GF-D8 (cell line): ENCODE results near the gene ZFHX3.
A peak's percentile ranks its signal among the peaks of the same experiment; 100 is the strongest.

Experiments used
- DNase-seq: peaks from one replicate; lab custom pipeline; 2025; lab: John Stamatoyannopoulos, UW

Gene ZFHX3

DNA sequence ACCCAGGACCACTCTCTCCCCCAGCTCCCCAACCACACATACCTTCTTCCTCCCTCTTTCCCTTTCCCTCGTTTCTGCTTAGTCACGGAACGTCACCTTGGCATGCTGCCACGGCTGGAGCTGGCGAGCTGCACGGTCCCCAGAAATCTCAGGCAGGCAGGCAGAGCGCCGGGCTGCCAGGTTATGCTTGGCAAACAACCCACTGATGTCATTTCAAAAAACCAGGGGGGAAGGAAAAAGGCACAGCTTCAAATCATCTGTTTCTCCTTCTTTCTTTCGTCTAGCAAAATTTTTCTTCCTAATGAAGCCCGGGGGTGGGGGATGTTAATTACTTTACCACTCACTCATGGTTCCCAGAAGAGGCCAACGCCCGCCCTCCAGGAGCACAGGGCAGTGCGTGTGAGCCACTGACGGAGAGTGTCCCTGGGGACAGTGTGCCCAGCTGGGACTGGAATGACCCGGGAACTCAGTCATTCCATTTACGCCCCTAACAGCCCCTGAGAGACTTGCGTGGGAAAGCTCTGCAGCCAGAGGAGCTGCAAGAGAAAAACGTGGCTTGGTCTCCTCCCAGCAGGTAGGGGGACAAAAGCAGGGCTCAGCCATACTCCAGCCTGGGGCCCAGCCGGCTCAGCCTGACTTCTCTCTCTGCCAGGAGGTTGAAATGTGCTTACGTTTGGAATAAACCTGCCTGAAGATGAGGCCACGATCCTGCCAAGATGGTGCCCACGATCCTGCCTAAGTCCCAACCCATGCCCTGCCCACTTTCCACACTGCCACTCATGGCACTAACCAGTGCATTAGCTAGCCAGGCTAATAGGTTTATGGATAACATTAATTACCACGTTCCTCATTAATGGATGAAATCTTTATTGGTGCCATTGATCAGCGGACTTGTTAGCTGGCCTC is 198.9 kb downstream of the ZFHX3 start:
- DNase-seq, result peak; percentile 9

DNA sequence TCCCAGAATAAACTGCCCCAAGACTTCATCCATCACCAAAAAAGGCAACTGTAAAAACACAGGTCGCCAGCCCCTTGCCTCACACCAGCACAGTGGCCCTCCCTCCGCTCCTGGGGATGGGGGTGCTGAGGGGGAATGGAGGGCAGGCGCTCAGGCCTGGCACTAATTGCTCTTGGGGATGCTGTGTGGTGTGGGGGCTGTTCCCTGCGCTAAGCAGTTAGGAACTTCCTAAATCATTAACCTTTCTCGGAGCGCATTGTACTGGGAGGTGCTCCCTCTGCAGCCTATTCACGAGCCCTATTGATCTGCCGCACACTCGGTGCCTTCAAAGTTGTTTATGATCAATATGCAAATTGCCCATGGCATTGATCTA is 199.9 kb downstream of the ZFHX3 start:
- no peak for DNase-seq

DNA sequence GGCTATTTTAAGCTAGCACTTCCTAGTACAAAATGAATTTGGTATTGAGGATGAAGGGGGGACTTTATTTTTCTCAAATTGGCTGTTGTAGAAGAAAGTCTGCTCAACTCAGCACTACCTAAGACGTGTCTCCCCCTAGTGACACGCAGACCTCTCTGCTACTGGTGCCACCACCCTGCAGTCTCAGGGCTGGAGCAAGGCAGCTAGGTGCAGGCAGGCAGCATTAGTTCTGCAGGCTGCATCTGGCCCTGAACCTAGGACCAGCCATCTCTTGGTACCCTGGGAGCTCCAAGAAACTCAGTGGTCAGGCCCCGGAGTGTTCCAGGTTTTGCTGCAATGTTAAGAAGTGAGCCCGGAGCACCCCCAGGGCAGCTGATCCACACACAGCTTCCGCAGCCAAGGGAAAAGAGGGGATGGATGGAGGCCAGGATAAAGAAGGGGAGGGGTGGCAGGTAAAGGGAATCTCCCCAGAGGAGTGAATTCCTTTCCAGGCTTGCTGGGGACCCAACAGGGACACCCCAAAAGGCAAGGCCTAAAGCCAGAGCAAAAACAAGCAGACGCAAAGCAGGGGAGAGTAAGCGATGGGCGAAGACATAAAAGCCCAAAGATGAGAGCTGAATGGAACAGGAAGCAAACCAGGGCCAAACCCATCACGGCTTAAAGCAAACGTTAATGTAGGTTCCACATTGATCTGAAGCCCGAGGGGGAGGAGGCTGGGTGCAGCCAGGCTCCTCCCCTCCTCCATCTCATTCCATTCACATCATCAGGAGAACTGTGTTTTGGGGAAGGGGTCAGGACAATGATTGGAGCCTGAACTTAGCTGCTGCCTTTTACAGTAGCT is 200.5 kb downstream of the ZFHX3 start:
- DNase-seq, result peak; percentile 18

DNA sequence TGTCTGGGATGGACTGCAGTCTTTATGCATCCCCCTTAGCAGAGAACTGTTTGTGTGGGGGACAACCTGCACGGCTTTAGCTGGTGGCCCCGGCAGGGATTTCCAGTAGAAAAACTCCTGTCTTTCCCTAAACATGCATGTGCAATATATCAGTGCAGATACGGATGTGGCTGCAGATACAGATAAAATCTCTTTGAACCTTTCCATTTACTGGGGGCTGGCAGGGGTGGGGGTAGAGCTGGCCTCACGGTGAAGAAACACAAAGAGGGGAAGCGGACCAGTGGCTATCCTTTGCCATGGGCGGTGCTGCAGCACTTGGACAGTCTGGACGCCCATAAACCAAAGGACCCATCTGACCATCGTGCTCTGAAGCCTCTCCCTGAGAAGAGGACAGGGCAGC is 201.3 kb downstream of the ZFHX3 start:
- DNase-seq, result no peak

DNA sequence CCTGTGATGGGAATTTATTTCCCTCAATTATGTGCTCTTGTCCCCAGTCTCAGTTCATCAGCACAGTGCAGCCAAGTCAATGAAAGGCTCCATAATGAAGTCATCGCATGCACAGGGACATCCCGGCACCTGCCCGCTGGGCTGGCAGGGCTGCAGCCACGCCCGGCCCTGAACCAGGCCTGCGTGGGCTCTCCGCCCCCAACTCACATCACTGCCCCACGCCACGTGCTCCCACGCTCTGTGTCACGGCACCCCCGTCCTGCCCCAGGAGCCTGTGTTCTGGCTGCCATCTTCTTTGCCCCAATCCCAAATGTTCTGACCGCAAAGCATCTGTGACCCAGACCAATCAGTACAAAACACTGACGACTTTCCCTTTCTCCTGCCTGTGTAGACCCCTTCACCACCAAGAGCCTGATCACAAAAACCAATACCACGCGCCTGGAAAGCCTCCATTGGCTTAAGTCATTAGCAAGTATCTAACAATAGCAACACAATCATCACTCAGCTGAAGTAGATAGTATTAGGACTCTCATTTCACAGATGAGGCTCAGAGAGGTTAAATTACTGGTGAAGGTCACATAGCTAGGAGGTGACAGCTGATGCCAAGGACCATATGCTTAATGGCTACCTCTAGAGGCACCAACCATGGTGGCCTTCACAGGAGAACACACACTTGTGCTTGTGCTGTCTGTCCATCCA is 202.5 kb downstream of the ZFHX3 start:
- no peak for DNase-seq

DNA sequence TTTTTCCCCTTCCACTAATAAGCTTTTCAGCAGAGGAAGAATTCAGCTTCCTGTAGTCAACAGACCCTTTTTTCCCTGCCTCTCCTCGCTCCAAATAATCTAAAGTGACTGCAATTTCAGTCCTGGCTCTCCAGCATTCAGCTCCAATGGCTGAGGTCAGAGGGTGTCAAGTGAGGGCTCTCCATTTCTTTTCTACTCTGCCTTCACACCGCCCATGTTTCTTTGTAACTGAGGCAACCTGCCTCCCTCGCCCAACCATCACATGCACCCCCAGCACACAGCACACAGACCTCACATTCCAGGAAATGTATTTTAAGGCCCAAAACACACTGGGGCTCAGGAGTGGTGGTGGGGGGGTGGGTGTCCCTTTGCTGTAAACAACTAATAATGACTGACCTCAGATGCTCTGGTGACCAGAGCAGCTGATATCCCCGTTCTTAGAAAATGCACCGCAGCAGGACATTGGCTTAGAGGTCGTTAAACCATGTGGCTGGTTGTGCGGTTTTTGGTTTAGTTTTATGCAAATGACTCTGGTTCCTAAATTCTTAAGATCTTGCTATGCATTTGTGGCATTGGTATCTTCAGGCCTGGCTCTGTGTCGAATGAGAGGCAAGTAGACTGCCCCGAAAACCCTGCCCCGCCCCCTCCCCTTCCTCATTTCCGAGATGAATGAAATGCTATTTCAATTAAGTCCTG is 203.6 kb downstream of the ZFHX3 start:
- DNase-seq, result peak; percentile 62

DNA sequence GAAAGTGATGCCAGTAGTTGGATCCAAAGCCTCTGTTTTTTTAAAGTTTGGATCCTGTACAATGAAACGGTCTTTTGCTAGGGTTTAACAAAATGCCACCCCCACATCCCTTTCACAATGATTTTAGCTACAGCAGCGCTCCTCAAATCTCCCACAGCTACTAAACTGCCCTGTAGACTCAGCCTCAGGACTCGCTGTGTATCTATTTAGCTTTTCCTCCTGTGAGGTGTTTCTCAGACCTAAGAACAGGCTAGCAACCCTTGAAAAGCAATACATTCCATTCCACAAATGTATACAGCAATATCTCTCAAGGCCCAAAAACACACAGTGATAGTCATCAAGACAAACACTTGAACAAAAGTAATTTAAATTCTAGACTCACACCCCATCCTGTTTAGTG is 206.4 kb downstream of the ZFHX3 start:
- DNase-seq, result no peak

DNA sequence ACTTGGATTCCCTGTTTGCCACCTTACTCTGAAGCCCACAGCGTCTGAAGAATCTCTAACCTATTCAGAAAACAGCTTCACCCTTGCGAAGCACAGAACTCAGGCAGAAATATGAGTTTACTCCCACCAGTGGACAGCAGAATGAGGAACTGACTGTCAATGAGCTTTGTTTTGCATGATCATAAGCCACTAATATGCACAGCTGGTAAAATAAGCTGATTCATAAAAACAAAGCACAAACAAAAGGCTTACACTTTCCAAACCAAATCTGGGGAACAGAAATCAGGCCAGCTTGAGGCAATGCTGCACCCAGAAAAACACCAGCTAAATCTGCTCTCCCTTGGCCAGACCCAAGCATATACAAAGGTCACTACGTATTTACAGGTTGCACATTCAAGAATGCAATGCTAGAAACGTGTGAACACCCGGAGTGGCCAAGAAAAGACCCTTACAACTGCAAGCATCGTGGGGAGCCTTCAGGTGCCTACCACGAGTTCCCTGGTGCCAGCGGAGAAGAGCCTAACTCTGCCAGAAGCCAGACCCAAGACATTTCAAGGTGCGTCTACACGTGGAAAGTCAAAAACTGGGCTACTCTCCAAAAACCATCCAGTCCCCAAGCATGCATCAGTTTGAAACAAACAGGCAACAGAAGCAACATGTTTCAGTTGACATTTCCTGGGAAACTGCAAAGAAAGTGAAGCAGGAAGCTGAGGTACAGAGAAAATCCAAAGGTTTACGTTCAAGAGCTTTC is 207.1 kb downstream of the ZFHX3 start:
- no peak for DNase-seq

DNA sequence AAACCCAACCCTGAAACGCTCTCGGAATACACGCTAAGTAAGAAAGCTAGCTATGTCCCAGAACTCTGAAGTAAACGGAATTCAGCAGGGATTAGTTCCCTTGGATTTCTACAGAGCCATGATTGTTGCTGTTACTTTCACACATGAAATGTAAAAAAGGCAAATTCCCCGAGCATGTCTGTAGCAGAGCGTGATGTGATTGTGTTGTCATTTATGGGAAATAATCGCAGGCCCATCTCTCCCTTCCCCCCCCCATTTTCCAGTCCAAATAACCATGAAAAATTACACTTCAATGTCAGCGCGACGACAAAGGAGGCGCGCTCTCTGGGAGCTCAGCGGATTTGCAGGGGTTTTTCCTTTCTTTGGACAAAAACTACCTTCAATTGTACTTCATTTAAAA is 209.0 kb downstream of the ZFHX3 start:
- DNase-seq, result no peak

DNA sequence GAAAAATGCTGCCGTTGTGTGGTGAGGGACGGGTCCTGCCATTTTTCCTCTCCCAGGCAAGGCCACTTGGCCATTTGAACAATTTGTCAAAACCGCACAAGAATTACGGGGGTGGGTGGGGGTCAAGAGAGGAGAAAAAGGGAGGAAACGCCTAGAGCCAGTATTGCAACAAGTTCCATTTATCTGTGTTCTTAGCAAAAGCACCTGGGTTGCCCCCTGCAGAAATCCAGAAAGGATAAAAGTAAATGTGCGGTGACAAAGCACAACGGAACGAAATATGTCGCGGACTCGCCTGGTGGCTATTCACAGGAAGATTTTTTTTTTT is 209.4 kb downstream of the ZFHX3 start:
- no peak for DNase-seq

DNA sequence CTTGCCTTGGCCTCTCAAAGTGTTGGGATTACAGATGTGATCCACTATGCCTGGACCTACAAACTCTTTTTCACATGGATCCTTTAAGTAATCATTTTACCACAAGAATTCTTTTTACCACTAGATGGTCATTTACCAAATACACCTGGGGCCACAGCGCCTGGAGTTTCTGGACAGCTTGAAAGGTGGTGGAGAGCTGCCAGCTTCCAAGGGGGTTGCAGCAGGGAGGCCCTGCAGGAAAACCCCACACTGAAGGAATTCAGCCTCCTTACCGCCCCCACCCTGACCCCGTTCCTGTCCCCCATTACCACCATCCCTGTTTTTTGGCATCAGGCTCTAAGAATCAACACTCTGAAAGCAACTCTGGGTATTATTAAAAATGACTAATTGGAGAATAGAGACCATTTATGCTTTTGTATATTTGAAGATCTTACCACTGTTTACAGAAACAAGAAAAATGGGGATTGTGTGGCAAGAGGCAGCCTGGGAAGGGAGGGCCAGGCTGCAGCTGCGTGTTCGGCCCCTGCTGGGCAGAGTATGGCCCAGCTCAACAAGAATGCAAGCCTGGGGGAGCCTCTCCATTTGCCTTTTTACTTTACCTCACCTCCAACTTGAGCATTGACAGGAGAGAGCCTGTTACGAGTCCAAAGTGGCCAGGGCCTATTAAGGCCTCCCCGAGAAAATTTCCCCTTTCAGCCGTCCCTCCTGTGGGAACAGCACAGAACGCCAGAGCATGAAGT is 209.9 kb downstream of the ZFHX3 start:
- no peak for DNase-seq

DNA sequence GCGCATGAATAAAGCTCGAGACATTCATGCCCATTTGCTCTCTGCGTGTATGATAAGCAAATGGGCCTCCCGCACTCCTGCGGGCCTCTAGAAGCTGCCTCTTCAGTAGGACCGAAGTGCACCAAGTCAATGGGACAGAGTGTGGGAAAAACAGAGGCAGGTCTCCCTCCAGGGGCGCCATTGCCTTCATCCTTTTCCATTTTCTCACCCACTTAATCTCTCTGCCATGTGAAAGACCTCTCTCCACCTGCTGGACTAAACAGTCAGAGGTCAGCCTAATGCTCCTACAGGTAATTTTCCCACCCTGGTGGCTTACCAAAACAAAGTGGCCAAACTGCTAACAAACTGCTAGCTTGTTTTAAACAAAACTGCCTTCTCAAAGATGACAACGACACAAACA is 210.9 kb downstream of the ZFHX3 start:
- no peak for DNase-seq

DNA sequence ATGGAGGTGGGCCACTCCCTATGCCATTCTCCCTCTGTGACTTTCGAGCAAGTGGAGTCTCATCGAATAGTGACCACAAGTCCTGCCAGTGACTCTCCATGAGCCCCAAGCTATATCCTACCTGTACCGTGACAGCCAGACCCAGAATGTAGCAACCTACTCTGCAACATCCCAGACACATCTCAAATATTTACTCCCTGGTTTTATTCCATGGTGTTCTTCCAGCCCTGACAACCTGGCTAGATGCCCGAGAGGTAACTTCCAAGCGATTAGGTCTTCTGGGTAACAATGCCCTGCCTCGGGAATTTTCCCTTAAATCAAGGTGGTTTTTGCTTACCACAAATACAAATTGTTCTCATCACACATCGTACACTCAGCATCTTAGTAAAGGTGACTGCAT is 211.7 kb downstream of the ZFHX3 start:
- no peak for DNase-seq

DNA sequence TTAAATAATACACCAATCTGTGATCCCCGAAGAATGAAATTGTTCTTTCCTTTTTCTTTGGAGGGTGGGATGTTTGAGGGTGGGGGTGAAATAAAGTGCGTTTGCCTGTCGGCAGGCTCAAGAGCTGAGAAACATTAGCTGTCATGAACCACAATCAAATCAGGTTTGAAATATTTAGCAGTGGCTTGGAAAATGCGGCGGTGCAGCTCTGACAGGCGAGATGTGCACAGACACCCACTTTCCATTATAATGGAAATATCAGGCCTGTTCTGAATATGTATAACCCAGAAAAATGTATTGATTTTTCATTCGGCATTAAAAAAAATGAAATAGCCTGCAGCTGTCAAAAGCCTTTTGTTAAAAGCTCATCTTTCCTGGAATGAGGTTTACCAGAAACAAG is 212.8 kb downstream of the ZFHX3 start:
- no peak for DNase-seq

DNA sequence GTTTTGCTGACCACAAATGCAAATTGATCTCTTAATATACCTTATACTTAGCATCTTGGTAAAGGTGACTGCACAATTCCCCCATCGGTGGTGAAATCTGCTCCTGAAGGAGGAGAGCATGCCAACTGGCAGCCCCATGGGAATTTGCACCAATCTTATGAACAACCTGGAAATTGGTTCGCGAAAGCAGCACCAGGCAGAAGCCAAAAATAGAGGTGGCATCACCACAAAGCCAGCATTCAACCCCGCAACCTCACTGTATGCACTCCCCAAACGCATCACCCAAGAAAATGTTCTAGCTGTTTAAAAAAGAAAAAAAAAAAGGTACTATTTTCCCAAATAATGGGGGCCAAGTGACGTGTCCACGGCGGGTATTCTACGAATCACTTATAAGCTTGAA is 213.4 kb downstream of the ZFHX3 start:
- no peak for DNase-seq

DNA sequence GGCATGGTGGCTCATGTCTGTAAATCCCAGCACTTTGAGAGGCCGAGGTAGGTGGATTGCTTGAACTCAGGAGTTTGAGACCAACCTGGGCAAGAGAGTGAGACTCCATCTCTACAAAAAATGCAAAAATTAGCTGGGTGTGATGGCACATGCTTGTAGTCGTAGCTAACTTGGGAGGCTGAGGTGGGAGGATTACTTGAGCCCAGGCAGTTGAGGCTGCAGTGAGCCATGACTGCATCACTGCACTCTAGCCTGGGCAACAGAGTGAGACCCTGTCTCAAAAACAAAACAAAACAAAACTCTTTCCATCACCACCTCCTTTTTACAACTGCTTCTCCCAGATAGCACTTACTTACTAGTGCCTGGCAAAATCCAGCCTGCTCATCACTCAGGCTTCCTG is 214.0 kb downstream of the ZFHX3 start:
- no peak for DNase-seq

DNA sequence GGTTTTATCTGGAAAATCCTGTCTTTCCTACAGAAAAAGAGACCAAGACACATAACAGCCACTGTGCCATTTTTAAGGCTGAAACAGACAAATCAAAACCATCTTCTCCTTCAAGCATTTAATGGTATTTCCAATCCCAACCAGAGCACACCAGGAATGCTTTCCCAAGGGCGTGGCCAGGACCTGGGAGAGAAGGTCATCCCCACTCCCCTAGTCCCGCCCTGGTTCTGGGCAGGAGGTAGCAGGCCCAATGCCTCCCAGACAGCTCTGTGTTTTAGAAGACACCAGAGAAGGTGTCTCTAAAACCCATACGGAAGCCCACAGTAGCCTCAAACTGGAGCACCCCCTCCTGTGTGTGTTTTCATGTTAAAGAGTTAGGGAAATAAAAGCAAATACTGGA is 214.4 kb downstream of the ZFHX3 start:
- DNase-seq, result no peak

DNA sequence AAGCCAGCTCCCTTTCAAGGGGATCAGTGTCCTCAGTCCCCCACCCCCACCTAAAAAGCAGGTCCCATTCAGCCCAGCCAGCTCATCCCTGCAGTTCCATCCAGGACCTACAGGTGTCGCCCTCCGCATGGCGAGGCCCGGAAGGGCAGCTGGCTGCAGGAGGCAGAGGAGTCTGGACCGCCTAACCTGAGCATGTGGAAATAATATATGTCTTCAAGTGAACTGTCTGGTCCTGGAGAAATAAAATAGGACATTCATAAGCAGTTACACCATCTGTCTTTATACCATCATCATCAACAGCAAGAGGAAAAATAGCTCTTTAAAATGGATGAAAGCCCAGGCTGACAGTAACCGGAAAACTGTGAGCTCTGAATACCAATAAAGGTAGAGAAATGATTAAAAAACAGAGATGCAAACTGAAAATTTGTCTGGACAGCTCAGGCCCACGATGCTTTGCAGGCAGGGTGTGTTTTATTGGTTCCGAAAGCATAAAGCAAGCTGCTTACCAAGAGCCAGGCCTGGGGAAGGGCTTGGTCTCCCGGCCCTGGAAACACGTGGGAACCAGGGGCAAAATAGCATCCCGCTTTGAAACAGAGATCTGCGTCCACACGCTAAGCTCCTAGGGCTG is 215.2 kb downstream of the ZFHX3 start:
- no peak for DNase-seq

DNA sequence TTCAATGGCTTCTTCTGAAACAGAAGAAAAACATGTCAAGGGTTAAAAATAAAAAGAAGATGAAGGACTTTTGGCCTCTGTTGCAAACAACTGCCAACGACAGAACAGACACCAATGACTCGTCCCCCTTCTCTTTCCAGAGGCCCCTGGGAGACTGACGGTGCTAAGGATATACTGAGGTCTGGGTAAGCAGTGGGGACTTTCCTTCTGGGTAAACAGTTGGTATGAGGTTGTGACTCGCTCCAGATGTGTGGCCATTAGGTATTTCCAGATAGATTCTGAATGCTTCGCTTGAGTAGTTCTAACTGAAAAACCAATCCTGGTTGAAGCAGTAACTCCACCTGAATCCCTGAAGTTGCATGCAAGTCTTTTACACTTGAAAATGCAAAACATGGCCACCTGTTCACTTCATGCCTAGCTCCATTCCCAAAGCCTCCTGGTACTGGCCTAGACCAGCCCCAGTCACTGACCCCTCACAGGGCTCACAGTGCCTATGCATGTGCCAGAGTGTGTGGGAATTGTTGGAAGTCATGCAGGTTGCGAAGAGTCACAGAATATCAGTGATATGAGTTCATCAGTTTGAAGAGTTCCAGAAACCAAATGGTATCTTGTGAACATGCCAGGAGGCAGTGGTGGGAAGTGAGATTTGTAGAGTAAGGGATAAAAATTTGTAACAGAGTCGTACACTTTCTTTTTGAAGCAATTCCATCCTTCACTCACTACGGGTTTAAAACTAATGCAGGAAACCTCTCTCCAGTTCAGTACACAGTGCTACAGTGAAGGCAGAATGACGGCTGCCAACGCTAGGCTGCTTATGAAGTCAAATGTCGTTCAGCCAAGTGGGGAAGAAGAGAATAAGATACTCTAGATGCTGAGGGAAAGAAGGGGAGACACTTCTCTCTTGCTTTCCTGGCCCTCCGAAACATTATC is 217.8 kb downstream of the ZFHX3 start:
- DNase-seq, result no peak
